Neural crest cell (in vitro differentiated cells): ENCODE measurements around the gene TRAFD1. TPM values are rescaled to one million over a fixed set of nuclear protein-coding genes. Genes with fewer than 3 reads are reported as not detected.

Source experiments
- DNase-seq: peaks from one replicate; pipeline ENCODE4 v3.0.0; 2021; ENCODE audit warnings: low read depth, mixed read lengths, low spot score
- H3K27ac Mint-ChIP-seq: one replicate; pipeline ENCODE4 v1.8.0; 2021; ENCODE audit warnings: mild to moderate bottlenecking, mixed read lengths; ENCODE audit not compliant: unreplicated experiment
- H3K27me3 Mint-ChIP-seq: 2 replicates; pipeline ENCODE4 v1.8.0; 2021; ENCODE audit warnings: low read depth, mild to moderate bottlenecking, mixed read lengths
- H3K36me3 Mint-ChIP-seq: 2 replicates; pipeline ENCODE4 v1.8.0; 2021; ENCODE audit warnings: low read depth, mild to moderate bottlenecking, mixed read lengths
- H3K4me1 Mint-ChIP-seq: 2 replicates; pipeline ENCODE4 v1.8.0; 2021; ENCODE audit warnings: mixed read lengths
- H3K4me3 Mint-ChIP-seq: one replicate; pipeline ENCODE4 v1.8.0; 2021; ENCODE audit warnings: mild to moderate bottlenecking, mixed read lengths
- H3K9me3 Mint-ChIP-seq: 2 replicates; pipeline ENCODE4 v1.8.0; 2021; ENCODE audit warnings: mixed read lengths
- CTCF ChIP-seq: fragments of 200-600 bp; sonication (generic); conservative IDR thresholded peaks from 2 replicates; pipeline ENCODE4 v1.5.0; 2021; ENCODE audit warnings: antibody characterized with exemption, mild to moderate bottlenecking
- total RNA-seq: library from RNA; stranded (reverse); gene quantifications from 2 replicates; pipeline ENCODE4 v1.2.1, GENCODE V29; 2021

Gene TRAFD1
- total RNA-seq, 1 donor from 2014 or later = 44.2 TPM

- H3K9me3 Mint-ChIP-seq = no peaks in the 10 kb centered on the region
- H3K4me1 Mint-ChIP-seq = no peaks in the 10 kb centered on the region
- no peak for DNase-seq
- no peak for TF ChIP-seq CTCF
- H3K27ac Mint-ChIP-seq = peak overlapping the region; percentile 45
- no peaks in the 10 kb centered on the region for H3K36me3 Mint-ChIP-seq
- H3K4me3 Mint-ChIP-seq = no peak overlapping the region
- H3K27me3 Mint-ChIP-seq = no peaks in the 10 kb centered on the region
Observed at GRCh38 chr12:112191840-112192321, 66.5 kb downstream of the TRAFD1 start.

GRCh38 chr12:112192475-112192874, 67.1 kb downstream of the TRAFD1 start:
- Mint-ChIP-seq H3K36me3 (no peaks in the 10 kb centered on the region), H3K27me3 (no peaks in the 10 kb centered on the region), H3K4me1 (no peaks in the 10 kb centered on the region), H3K27ac (no peak overlapping the region), H3K9me3 (no peaks in the 10 kb centered on the region), H3K4me3 (no peak overlapping the region)
- TF ChIP-seq CTCF = no peak
- no peak for DNase-seq

GRCh38 chr12:112194601-112195247, 69.4 kb downstream of the TRAFD1 start:
- TF ChIP-seq CTCF = no peak
- Mint-ChIP-seq H3K4me3 (no peak overlapping the region), H3K27me3 (no peaks in the 10 kb centered on the region), H3K27ac (peak overlapping the region; percentile 35), H3K4me1 (no peaks in the 10 kb centered on the region), H3K36me3 (peaks cover 5% of the 10 kb centered on the region), H3K9me3 (no peaks in the 10 kb centered on the region)
- DNase-seq = no peak

GRCh38 chr12:112196196-112196875, 71.0 kb downstream of the TRAFD1 start:
- Mint-ChIP-seq H3K9me3 (no peaks in the 10 kb centered on the region), H3K27ac (no peak overlapping the region), H3K36me3 (peaks cover 8% of the 10 kb centered on the region), H3K27me3 (no peaks in the 10 kb centered on the region), H3K4me3 (no peak overlapping the region), H3K4me1 (no peaks in the 10 kb centered on the region)
- TF ChIP-seq CTCF = no peak
- DNase-seq = no peak

GRCh38 chr12:112198120-112198733, 72.9 kb downstream of the TRAFD1 start:
- Mint-ChIP-seq H3K36me3 (peaks cover 8% of the 10 kb centered on the region), H3K27ac (no peak overlapping the region)

More at GRCh38 chr12:112198120-112198733, 72.9 kb downstream of the TRAFD1 start:
- TF ChIP-seq CTCF = peak; percentile 71
- no peaks in the 10 kb centered on the region for H3K4me1 Mint-ChIP-seq
- H3K9me3 Mint-ChIP-seq = no peaks in the 10 kb centered on the region
- peak; percentile 53 for DNase-seq
- no peaks in the 10 kb centered on the region for H3K27me3 Mint-ChIP-seq
- H3K4me3 Mint-ChIP-seq = no peak overlapping the region
